GM18907 (cell line): ENCODE measurements around the gene PTH2R.
"Not testable (repeated sequence)": the region's sequence is repeated elsewhere in the genome, so short reads cannot be mapped to it uniquely, and the experiment has no call there.

Source experiments
- ATAC-seq: cut with Tn5 transposase; IDR thresholded peaks from one replicate; pipeline ENCODE4 v1.9.1; 2021; ENCODE audit warnings: mild to moderate bottlenecking, moderate library complexity; ENCODE audit not compliant: unreplicated experiment

The PTH2R gene

DNA sequence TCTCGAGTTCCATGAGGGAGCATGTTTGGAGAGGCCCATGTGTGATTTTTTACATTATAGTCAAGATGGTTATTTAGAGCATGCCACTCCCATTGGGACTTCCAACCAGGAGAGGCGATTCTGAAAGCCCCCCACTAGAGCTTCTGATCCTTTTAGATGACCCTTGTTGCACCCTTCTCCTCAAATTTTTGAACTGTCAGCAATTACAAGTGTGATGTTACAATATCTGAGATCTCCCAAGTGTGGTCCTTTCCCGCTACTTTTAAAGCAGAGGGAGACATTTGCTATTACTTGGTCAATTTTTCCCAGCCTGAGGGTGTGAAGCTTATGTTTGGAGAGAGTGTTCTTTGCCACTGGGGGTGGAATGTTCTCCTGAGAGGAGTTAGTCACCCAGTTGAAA is 16.7 kb upstream of the PTH2R start:
- ATAC-seq: no peak

DNA sequence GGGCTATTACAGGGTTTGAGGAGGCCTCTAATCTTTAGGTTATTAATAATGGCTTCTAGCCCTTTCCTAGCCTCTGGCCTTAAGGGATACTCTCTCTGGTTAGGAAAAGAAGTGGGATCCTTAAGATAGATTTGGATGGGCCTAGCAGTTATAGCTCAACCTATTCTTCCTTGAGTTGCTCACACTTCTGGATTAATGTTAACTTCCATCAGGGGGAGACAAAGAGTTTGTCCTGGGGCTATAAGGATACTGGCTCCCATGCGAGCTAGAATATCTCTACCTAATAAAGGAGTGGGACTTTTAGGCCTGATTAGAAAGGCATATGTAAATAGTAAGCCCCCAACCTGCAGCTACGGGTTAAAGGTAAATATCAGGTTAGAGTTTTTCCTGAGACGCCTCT is 14.3 kb upstream of the PTH2R start:
- no peak for ATAC-seq

DNA sequence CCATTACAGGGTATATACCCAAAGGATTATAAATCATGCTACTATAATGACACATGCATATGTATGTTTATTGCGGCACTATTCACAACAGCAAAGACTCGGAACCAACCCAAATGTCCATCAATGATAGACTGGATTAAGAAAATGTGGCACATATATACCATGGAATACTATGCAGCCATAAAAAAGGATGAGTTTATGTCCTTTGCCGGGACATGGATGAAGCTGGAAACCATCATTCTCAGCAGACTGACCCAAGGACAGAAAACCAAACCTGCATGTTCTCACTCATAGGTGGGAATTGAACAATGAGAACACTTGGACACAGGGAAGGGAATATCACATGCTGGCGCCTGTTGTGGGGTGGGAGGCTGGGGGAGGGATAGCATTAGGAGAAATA is 9.8 kb upstream of the PTH2R start:
- not testable (repeated sequence) for ATAC-seq

DNA sequence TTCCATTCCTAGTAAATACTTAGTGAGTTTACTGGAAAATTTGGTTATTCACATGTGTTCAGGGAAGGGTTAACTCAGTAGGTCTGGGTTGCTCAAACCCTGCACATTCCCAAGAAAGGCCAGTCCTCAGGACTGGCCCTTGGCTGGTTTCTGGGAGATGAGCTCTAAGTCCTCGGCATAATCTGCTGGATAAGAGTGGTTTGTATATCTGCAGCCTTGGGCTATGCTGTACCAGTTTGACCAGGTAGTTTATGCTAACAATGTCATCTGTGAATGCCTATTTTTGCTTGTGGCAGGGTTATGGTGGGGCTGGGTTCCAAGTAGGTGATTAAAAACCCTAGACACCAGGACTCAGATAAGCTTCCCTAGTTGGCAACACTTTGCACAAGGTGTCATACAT is 7.4 kb upstream of the PTH2R start:
- no peak for ATAC-seq

- ATAC-seq: no peak
Measured at GRCh38 chr2:208407667-208408066, 1.1 kb downstream of the PTH2R start.

- ATAC-seq: no peak
Measured at GRCh38 chr2:208413931-208414330, 7.3 kb downstream of the PTH2R start.

DNA sequence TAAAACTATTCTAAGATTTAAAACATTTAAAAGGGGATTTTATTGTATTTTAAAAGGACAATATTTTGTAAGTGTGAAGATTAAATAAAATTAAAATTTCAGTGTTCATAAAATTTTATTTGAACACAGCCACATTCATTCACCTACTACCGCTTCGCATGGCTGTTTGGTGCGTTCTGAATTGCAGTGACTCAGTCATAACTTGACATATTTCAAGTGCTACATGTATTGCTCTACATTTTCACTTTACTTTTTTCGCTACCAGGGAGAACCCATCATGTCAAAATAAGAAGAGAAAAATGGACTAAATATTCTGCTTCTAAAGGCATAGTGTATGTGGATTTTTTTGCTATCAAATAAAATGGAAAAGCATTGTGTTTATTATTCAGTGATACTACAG is 8.7 kb downstream of the PTH2R start:
- ATAC-seq: peak; percentile 58

DNA sequence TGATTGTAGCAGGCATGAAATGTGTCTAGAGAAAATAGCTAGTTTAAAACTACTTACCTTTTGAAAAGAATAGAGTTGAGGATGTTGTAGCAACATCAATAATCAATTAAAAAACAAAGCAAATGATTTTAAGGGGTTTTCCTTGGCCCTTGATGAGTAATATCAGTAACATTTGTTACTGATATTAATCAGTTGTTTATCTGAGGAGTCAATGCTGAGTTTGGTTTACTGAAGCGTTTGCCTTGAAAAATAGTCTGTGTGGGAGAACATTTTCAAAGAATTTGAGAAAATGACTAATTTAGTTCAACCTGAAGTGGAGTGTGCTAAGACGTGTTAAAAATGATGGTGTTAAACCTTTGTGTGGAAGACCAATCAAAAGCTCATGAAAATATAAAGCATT is 9.3 kb downstream of the PTH2R start:
- peak; percentile 86 for ATAC-seq

- ATAC-seq: no peak
Measured at GRCh38 chr2:208426412-208427045, 19.9 kb downstream of the PTH2R start.

GRCh38 chr2:208437755-208438154 is 31.2 kb downstream of the PTH2R start:
- ATAC-seq: no peak

DNA sequence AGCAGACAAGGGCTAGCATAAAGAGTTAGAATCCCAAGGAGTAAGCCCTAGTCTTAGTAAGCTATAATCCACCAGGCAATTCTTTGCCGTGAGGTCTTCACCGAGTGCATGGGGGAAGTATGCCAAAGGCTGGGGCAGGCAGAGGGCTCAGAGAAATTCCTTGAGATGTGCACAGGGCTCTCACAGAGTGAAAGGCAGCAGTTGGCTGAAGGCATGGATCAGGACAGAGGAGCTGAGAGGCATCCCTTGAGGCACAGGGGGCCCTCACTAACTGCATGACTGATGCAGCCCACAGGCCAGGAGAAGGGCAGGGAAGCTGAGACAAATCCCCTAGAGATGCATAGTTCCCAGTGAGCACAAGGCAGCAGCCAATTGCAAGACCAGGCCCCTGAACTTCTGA is 34.1 kb downstream of the PTH2R start:
- no peak for ATAC-seq

- no peak for ATAC-seq
Measured at GRCh38 chr2:208441951-208442350, 35.4 kb downstream of the PTH2R start.

DNA sequence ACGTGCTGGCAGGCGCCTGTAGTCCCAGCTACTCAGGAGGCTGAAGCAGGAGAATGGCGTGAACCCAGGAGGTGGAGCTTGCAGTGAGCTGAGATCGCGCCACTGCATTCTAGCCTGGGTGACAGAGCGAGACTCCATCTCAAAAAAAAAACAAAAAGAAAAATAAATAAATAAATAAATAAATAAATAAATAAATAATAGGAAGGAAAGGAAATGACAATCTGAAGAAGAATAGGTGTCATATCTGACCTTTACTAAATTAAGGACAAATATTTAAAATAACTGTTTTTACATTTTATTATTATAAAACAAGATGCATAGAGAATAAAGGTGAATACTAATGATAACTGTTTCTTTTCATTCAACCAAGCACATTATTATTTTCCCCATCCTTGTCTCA is 40.9 kb downstream of the PTH2R start:
- ATAC-seq: not testable (repeated sequence)

- no peak for ATAC-seq
Measured at GRCh38 chr2:208451061-208451460, 44.5 kb downstream of the PTH2R start.

- ATAC-seq: no peak
Measured at GRCh38 chr2:208454861-208455260, 48.3 kb downstream of the PTH2R start.

DNA sequence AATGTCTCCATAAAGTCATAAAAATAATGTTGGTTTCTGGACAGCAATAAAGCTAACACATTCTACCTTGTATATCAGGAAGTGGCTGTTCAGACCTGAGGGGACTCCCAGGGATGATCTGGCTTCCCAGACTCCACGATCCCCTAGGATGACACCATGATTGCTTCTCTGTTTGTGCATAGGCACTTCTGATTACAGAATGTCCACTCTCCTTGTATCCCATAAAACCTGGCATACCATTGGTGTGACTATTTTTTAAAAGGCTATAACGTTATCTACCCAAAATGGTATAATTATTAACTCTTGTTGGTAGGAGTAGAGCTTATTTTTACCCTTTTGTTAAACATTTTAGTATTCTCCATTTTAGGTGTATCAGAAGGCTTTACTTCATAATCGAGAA is 57.1 kb downstream of the PTH2R start:
- no peak for ATAC-seq

DNA sequence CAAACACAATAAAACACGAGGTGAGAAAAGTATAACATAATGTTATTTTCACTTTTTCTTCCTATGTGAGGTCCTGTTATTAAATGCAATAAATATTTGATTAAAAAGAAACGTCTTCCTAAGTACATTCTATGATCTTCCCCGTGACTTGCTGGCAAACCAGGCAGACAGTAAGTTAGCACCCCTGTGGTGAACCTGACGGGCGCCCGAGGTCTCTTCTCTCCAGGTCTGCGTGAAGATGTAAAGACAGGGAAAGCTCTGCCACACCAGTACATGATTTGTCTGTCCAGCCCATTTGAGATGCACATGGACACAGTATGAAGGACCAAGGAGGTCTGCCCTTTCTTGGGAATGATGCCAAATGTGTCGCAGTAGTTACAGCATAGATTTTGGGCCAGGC is 57.6 kb downstream of the PTH2R start:
- ATAC-seq: no peak

DNA sequence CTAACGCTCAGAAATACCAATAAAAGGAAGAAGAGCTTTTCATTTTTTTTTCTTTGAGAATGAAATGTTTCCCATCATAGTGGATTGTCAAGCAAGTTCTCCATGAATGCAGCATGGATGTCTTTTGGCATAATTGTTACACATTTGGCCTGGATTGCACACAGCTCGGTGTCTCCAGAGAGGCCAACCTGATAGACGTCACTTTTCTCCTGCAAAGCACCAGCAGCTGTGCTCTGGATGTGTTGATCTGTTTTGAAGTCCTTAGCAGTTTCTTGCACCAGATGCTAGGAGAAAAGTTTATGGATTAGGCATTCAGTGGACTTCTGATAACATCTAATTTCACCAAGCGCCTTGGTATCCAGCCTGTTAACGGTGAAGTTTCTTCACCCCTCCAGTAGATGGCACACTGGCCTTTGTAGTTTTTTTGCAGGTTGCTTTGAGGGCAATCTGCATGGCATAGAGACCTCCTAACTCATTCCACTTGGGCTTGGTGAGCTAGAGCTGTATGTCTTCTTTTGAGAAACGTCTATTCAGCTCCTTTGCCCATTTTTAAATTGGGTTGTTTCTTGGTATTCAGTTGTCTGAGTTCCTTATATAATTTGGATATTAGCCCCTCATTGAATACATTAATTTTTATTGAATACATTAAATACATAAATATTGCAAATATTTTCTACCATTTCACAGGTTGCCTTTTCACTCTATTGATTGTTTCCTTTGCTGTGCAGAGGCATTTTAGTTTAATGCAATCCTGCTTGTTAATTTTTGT is 59.7 kb downstream of the PTH2R start:
- peak; percentile 80 for ATAC-seq

GRCh38 chr2:208466920-208467298 is 60.3 kb downstream of the PTH2R start:
- no peak for ATAC-seq

DNA sequence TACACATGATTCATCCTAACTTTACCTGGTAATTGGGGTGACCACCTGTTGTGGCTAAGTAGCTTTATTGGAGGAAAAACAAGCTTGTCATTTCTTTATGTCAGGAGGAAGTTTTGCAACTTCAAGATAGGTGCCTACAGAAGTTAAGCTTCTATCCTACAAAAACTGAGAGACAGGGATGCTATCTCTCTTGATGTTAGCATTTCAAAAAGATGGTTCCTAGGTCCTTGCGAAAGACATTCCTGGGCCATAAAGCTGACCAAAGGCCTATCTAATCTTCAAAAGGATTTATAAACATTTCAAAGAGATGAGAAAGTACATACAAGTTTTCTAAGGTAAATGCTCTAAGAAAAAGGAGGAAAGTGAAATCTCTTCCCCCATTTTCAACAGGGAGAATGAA is 61.0 kb downstream of the PTH2R start:
- no peak for ATAC-seq

GRCh38 chr2:208477741-208478140 is 71.1 kb downstream of the PTH2R start:
- no peak for ATAC-seq

- ATAC-seq: peak; percentile 68
Measured at GRCh38 chr2:208479342-208479741, 72.8 kb downstream of the PTH2R start.

GRCh38 chr2:208481945-208482344 is 75.4 kb downstream of the PTH2R start:
- ATAC-seq: not testable (repeated sequence)
